ENCODE results near the gene PRSS27. TPM values are rescaled to one million over a fixed set of nuclear protein-coding genes. Genes with fewer than 3 reads are reported as not detected.
"Not testable (repeated sequence)": the region's sequence is repeated elsewhere in the genome, so short reads cannot be mapped to it uniquely, and the experiment has no call there.

Gene PRSS27
- total RNA-seq, 1 experiment from 2014 or later: 0.24 TPM

DNA sequence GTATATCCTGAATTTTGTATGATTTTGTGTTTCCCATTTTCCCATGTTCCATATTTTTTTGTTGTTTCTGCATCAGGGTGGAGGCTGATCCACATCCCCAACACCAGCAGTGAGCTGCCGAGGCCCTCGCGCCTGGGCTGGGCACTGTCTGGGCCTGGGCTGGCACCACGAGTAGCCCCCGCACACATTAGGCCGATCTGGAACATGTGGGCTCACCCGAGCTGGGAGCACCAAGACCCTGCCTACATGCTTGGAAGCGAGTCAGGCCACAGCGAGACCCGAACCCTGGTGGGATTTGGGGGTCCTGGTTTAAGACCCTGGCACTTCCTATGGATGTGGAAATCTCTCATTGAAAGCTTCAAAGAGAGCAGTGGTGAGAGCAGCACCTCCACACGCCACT lies 29.2 kb downstream of the PRSS27 start:
- no peak for DNase-seq (ENCODE audit: low read depth, low spot score)
- in situ Hi-C loops (cut with HindIII; ENCODE audit: low pct_unique_long_range_greater_than_20kb, low sequenced_read_pairs): no loop called here

- in situ Hi-C loops (cut with HindIII; ENCODE audit: low pct_unique_long_range_greater_than_20kb, low sequenced_read_pairs): no loop called here
- no peak for DNase-seq (ENCODE audit: low read depth, low spot score)
Measured at GRCh38 chr16:2689968-2690801, 29.8 kb downstream of the PRSS27 start.

- in situ Hi-C loops (cut with HindIII; ENCODE audit: low pct_unique_long_range_greater_than_20kb, low sequenced_read_pairs); DNase-seq (ENCODE audit: low read depth, low spot score): not testable (repeated sequence)
Measured at GRCh38 chr16:2689422-2689821, 30.6 kb downstream of the PRSS27 start.

- in situ Hi-C loops (cut with HindIII; ENCODE audit: low pct_unique_long_range_greater_than_20kb, low sequenced_read_pairs): no loop called here
- no peak for DNase-seq (ENCODE audit: low read depth, low spot score)
Measured at GRCh38 chr16:2687531-2688308, 32.3 kb downstream of the PRSS27 start.

GRCh38 chr16:2686912-2687507 lies 33.0 kb downstream of the PRSS27 start:
- in situ Hi-C loops (cut with HindIII; ENCODE audit: low pct_unique_long_range_greater_than_20kb, low sequenced_read_pairs): no loop called here
- DNase-seq (ENCODE audit: low read depth, low spot score): no peak

DNA sequence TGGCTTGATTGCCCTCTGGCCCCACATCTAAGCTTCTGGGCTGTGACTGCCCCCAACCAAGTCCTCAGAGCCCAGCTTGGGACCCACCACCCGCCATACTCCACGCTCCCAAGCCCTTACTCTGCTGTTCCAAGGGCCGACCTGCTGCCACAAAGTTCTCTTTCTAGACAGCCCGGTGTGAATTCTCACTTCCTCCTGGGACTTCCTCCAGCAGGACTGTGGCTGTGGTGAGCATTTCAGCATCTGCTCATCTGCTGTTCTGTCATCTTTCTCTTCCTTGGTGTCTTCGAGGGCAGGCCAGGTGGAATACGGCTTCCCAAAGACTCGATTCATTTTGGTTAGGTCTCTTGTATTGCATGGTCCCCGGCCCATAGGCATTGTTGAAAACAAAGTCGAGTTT lies 33.9 kb downstream of the PRSS27 start:
- in situ Hi-C loops (cut with HindIII; ENCODE audit: low pct_unique_long_range_greater_than_20kb, low sequenced_read_pairs); DNase-seq (ENCODE audit: low read depth, low spot score): not testable (repeated sequence)

DNA sequence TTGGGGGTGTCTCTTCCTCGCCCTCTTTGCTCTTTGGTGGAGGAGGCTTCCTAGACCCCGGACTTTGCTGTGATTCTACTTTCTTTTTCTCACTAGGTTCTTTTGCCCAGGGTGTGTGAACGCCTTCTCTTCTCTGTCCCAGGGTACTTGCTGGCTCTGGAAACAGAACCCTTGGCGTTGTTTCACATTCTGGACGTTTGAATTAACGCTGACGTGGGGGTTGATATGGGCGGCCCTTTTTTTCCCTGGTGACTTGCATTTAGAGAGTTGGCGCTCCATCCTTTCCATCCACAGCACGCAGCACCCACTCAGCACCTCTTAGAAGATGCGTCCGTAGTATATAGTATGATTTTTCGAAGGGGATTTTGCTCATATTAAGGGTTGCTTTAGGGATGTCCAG lies 37.0 kb downstream of the PRSS27 start:
- DNase-seq (ENCODE audit: low read depth, low spot score); in situ Hi-C loops (cut with HindIII; ENCODE audit: low pct_unique_long_range_greater_than_20kb, low sequenced_read_pairs): not testable (repeated sequence)

DNA sequence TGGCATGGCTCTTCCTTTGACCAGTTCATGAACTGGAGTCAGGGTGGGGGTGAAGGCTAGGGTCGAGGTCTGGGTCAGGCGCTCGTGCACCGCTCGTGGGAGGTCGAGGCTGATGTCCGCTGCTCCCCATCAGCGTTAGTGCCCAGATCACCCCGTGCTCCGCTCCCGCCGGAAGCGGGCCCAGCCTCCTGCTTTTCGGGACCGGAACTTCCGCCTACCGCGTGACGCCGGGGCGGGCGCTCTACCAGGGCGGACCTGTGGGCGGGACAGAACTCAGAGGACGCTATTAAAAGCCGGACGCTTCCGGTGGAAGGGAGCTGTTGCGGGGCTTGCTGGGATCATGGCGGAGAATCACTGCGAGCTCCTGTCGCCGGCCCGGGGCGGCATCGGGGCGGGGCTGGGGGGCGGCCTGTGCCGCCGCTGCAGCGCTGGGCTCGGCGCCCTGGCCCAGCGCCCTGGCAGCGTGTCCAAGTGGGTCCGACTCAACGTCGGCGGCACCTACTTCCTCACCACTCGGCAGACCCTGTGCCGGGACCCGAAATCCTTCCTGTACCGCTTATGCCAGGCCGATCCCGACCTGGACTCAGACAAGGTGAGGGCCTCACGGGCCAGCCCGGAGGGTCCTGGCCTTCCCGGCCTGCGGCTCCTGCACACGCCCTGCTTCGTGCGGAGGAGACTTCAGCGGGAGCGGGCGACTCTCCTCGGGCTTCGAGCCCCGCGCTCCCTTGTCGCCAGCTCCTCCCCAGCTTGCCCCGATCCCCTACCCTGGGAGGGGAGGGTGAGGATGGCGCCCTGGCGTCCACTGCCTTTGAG lies 37.6 kb downstream of the PRSS27 start, which contains the start of gene KCTD5:
Gene KCTD5 (plus strand): TSS at position 315 of the 813 bp plus-strand sequence. CDS start 26 bp downstream, at position 341.
- in situ Hi-C loops (cut with HindIII; ENCODE audit: low pct_unique_long_range_greater_than_20kb, low sequenced_read_pairs): no loop called here
- peak; percentile 94 for DNase-seq (ENCODE audit: low read depth, low spot score)

- in situ Hi-C loops (cut with HindIII; ENCODE audit: low pct_unique_long_range_greater_than_20kb, low sequenced_read_pairs); DNase-seq (ENCODE audit: low read depth, low spot score): not testable (repeated sequence)
Measured at GRCh38 chr16:2680360-2680759, 39.7 kb downstream of the PRSS27 start.

DNA sequence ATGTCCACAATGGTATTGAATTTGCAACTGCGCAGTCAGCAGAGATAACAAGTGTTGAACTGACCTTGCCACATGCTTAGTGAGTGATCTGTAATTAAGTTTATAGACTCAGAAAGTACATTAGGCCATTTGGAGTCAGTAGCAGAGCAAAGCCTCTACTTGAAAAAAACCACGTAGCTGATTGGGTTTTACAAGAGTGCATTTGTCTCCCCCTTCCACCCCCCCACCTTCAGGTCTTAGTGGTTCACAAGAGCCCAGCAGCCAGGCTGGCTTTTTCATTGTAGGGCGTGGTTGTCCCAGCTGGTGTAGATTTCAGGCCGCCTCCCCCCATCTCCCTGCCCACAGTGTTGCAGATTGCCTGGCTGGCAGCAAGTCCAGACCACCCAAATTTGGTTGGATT lies 40.1 kb downstream of the PRSS27 start:
- in situ Hi-C loops (cut with HindIII; ENCODE audit: low pct_unique_long_range_greater_than_20kb, low sequenced_read_pairs); DNase-seq (ENCODE audit: low read depth, low spot score): not testable (repeated sequence)

DNA sequence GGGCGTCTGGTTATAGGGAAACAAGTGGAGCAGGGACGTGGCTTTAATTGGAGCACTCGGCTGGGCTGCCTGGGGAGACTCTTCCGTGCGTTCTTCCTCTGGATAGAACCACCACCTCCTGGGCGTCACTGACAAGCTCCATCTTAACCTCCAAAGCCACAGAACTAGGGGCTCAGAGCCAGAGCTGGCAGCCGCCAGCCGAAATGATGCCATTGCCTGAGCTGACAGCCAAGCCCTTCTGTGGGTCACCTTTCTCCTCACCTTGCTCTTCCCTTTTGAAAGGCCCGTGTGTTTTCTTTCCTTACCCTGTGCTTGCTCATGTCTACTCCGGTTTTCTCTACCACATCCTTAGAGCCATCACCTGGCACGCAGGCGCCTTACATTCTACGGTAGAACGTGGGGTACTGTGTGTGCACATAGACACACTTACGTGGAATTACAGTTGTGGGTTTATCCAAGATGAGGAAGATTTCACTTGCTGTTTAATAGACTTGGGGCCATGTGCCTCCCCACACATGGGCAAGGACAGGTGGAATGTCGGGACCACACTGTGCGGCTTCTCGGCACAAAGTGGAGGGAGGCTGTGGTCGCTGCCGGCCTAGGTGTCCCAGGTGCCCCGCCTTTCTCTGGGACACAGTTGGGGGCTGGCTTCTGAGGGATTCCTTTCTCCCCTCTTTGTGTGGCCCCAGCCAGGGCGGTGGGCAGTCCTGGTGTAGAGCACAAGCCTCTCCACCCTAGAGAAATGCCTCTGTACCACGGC lies 41.6 kb downstream of the PRSS27 start:
- DNase-seq (ENCODE audit: low read depth, low spot score); in situ Hi-C loops (cut with HindIII; ENCODE audit: low pct_unique_long_range_greater_than_20kb, low sequenced_read_pairs): not testable (repeated sequence)

DNA sequence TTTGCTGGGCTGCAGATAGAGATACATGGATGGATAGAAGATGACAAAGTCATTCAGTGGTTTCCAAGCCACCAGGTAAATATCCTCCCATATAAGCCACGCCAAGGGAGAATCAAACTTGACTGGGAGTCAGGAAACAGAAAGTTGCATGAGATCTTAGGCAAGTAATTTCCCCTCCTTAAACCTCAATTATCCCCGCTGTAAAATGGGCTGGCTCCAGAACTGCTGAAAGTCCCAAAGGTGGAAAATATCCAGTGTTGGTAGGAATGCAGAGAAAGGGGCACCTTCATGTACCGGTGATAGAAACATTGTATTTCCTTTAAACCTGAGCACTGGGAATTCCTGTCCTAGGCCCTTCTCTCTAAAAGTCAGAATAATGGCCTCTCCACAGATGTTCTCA lies 43.1 kb downstream of the PRSS27 start:
- in situ Hi-C loops (cut with HindIII; ENCODE audit: low pct_unique_long_range_greater_than_20kb, low sequenced_read_pairs); DNase-seq (ENCODE audit: low read depth, low spot score): not testable (repeated sequence)

DNA sequence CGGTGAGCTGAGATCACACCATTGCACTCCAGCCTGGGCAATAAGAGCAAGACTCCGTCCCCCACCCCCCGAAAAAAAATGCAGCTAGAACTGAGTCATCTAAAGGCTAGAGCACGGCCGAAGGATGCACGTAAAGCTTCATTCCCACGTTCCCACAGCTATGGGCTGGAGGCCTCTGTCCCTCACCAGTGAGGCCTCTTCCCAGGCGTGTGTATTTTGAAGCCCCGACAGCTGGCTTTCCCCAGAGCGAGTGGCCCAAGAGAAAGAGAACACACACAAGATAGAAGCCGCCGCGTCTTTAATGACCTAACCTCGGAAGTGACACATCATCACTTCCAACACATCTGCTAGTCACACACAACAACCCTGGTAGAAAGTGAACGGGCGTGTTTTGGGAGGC lies 44.3 kb downstream of the PRSS27 start:
- in situ Hi-C loops (cut with HindIII; ENCODE audit: low pct_unique_long_range_greater_than_20kb, low sequenced_read_pairs): no loop called here

DNA sequence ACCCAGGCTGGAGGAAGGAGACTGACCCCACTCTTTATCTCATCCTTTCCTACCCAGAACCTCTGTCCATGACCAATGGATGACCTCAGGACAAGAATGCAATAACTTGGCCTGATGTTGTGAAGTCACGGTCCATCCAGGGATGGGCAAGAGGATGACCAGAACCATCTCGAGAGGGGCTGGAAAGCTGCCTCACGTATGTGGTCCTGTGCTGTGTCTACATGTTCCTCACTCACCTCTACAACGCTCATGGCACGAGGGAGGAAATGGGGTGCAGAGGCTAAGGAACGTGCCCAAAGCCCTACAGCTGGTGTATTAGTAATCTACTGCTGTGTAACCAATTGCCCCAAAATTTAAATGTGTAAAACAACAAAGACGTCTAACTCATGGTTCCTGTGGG lies 45.0 kb downstream of the PRSS27 start:
- no peak for DNase-seq (ENCODE audit: low read depth, low spot score)
- in situ Hi-C loops (cut with HindIII; ENCODE audit: low pct_unique_long_range_greater_than_20kb, low sequenced_read_pairs): no loop called here

More for the DNA sequence above, 44.3 kb downstream of the PRSS27 start:
- no peak for DNase-seq (ENCODE audit: low read depth, low spot score)

GRCh38 chr16:2673066-2673999 lies 46.7 kb downstream of the PRSS27 start:
- in situ Hi-C loops (cut with HindIII; ENCODE audit: low pct_unique_long_range_greater_than_20kb, low sequenced_read_pairs): no loop called here

GRCh38 chr16:2671741-2672140 lies 48.3 kb downstream of the PRSS27 start:
- no peak for DNase-seq (ENCODE audit: low read depth, low spot score)
- in situ Hi-C loops (cut with HindIII; ENCODE audit: low pct_unique_long_range_greater_than_20kb, low sequenced_read_pairs): no loop called here

More at GRCh38 chr16:2673066-2673999, 46.7 kb downstream of the PRSS27 start:
- DNase-seq (ENCODE audit: low read depth, low spot score): peak; percentile 93
